IPS-NIHi7 (cell line): ENCODE measurements around the gene SLC38A2.

Experiments used
- DNase-seq: peaks from one replicate; pipeline ENCODE4 v3.0.0; 2012; ENCODE audit warnings: mixed read lengths; ENCODE audit errors: extremely low spot score

SLC38A2 gene

GRCh38 chr12:46395388-46395787, 22.8 kb upstream of the SLC38A2 start:
- no peak for DNase-seq

GRCh38 chr12:46391630-46392029, 19.1 kb upstream of the SLC38A2 start:
- no peak for DNase-seq

GRCh38 chr12:46390881-46391280, 18.3 kb upstream of the SLC38A2 start:
- no peak for DNase-seq

GRCh38 chr12:46390304-46390703, 17.7 kb upstream of the SLC38A2 start:
- no peak for DNase-seq

GRCh38 chr12:46389031-46389616, 16.6 kb upstream of the SLC38A2 start:
- DNase-seq: no peak

- DNase-seq: no peak
Observed at GRCh38 chr12:46388427-46389021, 16.0 kb upstream of the SLC38A2 start.

- no peak for DNase-seq
Observed at GRCh38 chr12:46387670-46388069, 15.1 kb upstream of the SLC38A2 start.

GRCh38 chr12:46386877-46387629, 14.5 kb upstream of the SLC38A2 start:
- DNase-seq: no peak

- no peak for DNase-seq
Observed at GRCh38 chr12:46386360-46386867, 13.8 kb upstream of the SLC38A2 start.

GRCh38 chr12:46385438-46385837, 12.9 kb upstream of the SLC38A2 start:
- DNase-seq: no peak

GRCh38 chr12:46384451-46385309, 12.1 kb upstream of the SLC38A2 start:
- DNase-seq: no peak

- no peak for DNase-seq
Observed at GRCh38 chr12:46383654-46384450, 11.3 kb upstream of the SLC38A2 start.

GRCh38 chr12:46382964-46383653, 10.5 kb upstream of the SLC38A2 start:
- peak; percentile 77 for DNase-seq

GRCh38 chr12:46382408-46382963, 9.9 kb upstream of the SLC38A2 start:
- DNase-seq: no peak

GRCh38 chr12:46380881-46381280, 8.3 kb upstream of the SLC38A2 start:
- DNase-seq: no peak

- DNase-seq: no peak
Observed at GRCh38 chr12:46380022-46380796, 7.6 kb upstream of the SLC38A2 start.

- DNase-seq: no peak
Observed at GRCh38 chr12:46379352-46379751, 6.8 kb upstream of the SLC38A2 start.

- DNase-seq: no peak
Observed at GRCh38 chr12:46378530-46378929, 6.0 kb upstream of the SLC38A2 start.

- DNase-seq: no peak
Observed at GRCh38 chr12:46377678-46378077, 5.1 kb upstream of the SLC38A2 start.
